ENCODE results near the gene POLD1. TPM values are rescaled to one million over a fixed set of nuclear protein-coding genes. Genes with fewer than 3 reads are reported as not detected.
"Not testable (repeated sequence)": the region's sequence is repeated elsewhere in the genome, so short reads cannot be mapped to it uniquely, and the experiment has no call there.

The POLD1 gene
- total RNA-seq, 2 donors from 2014 or later: 106 to 127 TPM

GRCh38 chr19:50349277-50350057 is 34.7 kb upstream of the POLD1 start:
- Histone ChIP-seq H3K4me3 (ENCODE audit: low read length) (no peak overlapping the region), H3K27me3 (ENCODE audit: control insufficient read depth, insufficient read depth, low read length, poor library complexity, severe bottlenecking) (no peaks in the 10 kb centered on the region), H3K36me3 (ENCODE audit: control insufficient read depth, insufficient read depth, low read length) (no peaks in the 10 kb centered on the region), H3K4me1 (ENCODE audit: control insufficient read depth, insufficient read depth, low read length) (no peaks in the 10 kb centered on the region), H3K9me3 (ENCODE audit: control insufficient read depth, low read length) (peaks cover 6% of the 10 kb centered on the region), H3K9ac (ENCODE audit: extremely low read depth, low read length, poor library complexity, severe bottlenecking) (no peak overlapping the region), H3K27ac (ENCODE audit: low read depth, low read length) (no peak overlapping the region)
- Mint-ChIP-seq H3K27me3 (ENCODE audit: insufficient read depth) (no peaks in the 10 kb centered on the region), H3K36me3 (ENCODE audit: low read depth) (peaks cover 8% of the 10 kb centered on the region), H3K4me3 (no peak overlapping the region), H3K9me3 (peaks cover 4% of the 10 kb centered on the region), H3K27ac (no peak overlapping the region), H3K4me1 (no peaks in the 10 kb centered on the region)
- TF ChIP-seq CTCF (conservative IDR thresholded peaks at IDR 0.05): peak; percentile 18
- 82 to 87% methylated on average over 15 to 22 of the region's 22 CpGs for WGBS, 2 experiments (ENCODE audit: insufficient coverage in 1 of 2, insufficient read length in 1 of 2)
- DNase-seq: no peak

- H3K4me1 ChIP-seq (ENCODE audit: control insufficient read depth, insufficient read depth, low read length): no peaks in the 10 kb centered on the region
- H3K9ac ChIP-seq (ENCODE audit: extremely low read depth, low read length, poor library complexity, severe bottlenecking): no peak overlapping the region
- no peaks in the 10 kb centered on the region for H3K9me3 ChIP-seq (ENCODE audit: control insufficient read depth, low read length)
- Mint-ChIP-seq H3K27me3 (ENCODE audit: insufficient read depth) (no peaks in the 10 kb centered on the region), H3K4me1 (no peaks in the 10 kb centered on the region), H3K36me3 (ENCODE audit: low read depth) (no peaks in the 10 kb centered on the region), H3K9me3 (no peaks in the 10 kb centered on the region), H3K4me3 (no peak overlapping the region), H3K27ac (no peak overlapping the region)
- H3K36me3 ChIP-seq (ENCODE audit: control insufficient read depth, insufficient read depth, low read length): no peaks in the 10 kb centered on the region
- no peak overlapping the region for H3K4me3 ChIP-seq (ENCODE audit: low read length)
- no peak for DNase-seq
- 73 to 100% methylated on average over 1 to 4 of the region's 4 CpGs for WGBS, 2 experiments (ENCODE audit: insufficient coverage in 1 of 2, insufficient read length in 1 of 2)
- H3K27me3 ChIP-seq (ENCODE audit: control insufficient read depth, insufficient read depth, low read length, poor library complexity, severe bottlenecking): no peaks in the 10 kb centered on the region
- no peak overlapping the region for H3K27ac ChIP-seq (ENCODE audit: low read depth, low read length)
- no peak for TF ChIP-seq CTCF (conservative IDR thresholded peaks at IDR 0.05)
These were observed 31.9 kb upstream of the POLD1 start for GRCh38 chr19:50352242-50352641.

GRCh38 chr19:50353487-50353880 is 30.7 kb upstream of the POLD1 start:
- not testable (repeated sequence) for H3K27ac ChIP-seq (ENCODE audit: low read depth, low read length); H3K9me3 ChIP-seq (ENCODE audit: control insufficient read depth, low read length); H3K27ac Mint-ChIP-seq; H3K9ac ChIP-seq (ENCODE audit: extremely low read depth, low read length, poor library complexity, severe bottlenecking); H3K36me3 ChIP-seq (ENCODE audit: control insufficient read depth, insufficient read depth, low read length); H3K4me1 ChIP-seq (ENCODE audit: control insufficient read depth, insufficient read depth, low read length); H3K4me3 Mint-ChIP-seq; H3K27me3 Mint-ChIP-seq (ENCODE audit: insufficient read depth); DNase-seq; H3K4me1 Mint-ChIP-seq; H3K36me3 Mint-ChIP-seq (ENCODE audit: low read depth); H3K27me3 ChIP-seq (ENCODE audit: control insufficient read depth, insufficient read depth, low read length, poor library complexity, severe bottlenecking); H3K9me3 Mint-ChIP-seq; H3K4me3 ChIP-seq (ENCODE audit: low read length)
- 90 to 92% methylated on average over 7 of the region's 7 CpGs for WGBS, 2 experiments (ENCODE audit: insufficient coverage in 1 of 2, insufficient read length in 1 of 2)
